GM06990 (cell line): ENCODE measurements around the gene TPD52L3.

ENCODE experiments used
- DNase-seq: peaks from one replicate; pipeline ENCODE4 v3.0.0-alpha.2; 2011; ENCODE audit not compliant: insufficient read length; ENCODE audit errors: extremely low read depth
- H3K27me3 ChIP-seq: replicated peaks from 2 replicates; pipeline ENCODE4 v1.6.0; 2011; ENCODE audit warnings: low read length; ENCODE audit not compliant: control insufficient read depth, insufficient read depth
- H3K36me3 ChIP-seq: 2 replicates; pipeline ENCODE4 v1.5.1; 2011; ENCODE audit warnings: low read length; ENCODE audit not compliant: control insufficient read depth, insufficient read depth
- H3K4me3 ChIP-seq: replicated peaks from 2 replicates; pipeline ENCODE4 v1.5.1; 2011; ENCODE audit warnings: low read depth, mild to moderate bottlenecking, control low read depth, low read length
- TF ChIP-seq, protein P1 (sequence below): IDR thresholded peaks from 2 replicates; pipeline ENCODE4 v1.5.1; 2011; ENCODE audit warnings: low read length, control low read depth, mild to moderate bottlenecking, inconsistent platforms; ENCODE audit not compliant: insufficient read depth, poor library complexity, severe bottlenecking

TPD52L3 gene

DNA sequence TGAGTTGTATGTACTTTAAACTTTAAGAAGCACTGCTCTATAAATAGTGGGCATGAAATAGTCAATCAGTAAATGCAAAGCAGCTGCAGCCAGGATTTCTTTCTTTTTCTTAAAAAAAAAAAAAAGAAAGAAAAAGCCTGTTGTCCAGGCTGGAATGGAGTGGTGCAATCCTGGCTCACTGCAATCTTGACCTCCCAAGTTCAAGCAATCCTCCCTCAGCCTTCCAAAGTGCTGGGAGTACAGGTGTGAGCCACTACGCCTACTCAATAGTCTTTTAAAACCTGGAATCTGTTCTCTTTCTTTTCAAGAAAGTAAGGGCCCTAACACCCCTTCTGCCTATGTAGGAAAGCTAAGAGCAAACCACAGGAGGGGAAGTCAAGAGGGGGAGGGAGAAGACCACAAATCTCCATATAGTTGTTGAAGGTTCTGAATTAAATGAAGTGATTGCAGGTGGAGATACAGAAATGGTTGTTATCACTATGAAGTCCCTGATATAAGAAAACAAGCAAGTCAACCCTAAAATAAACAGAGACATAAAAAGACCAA lies 20.6 kb upstream of the TPD52L3 start:
- Histone ChIP-seq H3K27me3 (no peaks in the 10 kb centered on the region), H3K4me3 (no peak overlapping the region), H3K36me3 (no peaks in the 10 kb centered on the region)
- no peak for DNase-seq
- TF ChIP-seq, protein P1, sequence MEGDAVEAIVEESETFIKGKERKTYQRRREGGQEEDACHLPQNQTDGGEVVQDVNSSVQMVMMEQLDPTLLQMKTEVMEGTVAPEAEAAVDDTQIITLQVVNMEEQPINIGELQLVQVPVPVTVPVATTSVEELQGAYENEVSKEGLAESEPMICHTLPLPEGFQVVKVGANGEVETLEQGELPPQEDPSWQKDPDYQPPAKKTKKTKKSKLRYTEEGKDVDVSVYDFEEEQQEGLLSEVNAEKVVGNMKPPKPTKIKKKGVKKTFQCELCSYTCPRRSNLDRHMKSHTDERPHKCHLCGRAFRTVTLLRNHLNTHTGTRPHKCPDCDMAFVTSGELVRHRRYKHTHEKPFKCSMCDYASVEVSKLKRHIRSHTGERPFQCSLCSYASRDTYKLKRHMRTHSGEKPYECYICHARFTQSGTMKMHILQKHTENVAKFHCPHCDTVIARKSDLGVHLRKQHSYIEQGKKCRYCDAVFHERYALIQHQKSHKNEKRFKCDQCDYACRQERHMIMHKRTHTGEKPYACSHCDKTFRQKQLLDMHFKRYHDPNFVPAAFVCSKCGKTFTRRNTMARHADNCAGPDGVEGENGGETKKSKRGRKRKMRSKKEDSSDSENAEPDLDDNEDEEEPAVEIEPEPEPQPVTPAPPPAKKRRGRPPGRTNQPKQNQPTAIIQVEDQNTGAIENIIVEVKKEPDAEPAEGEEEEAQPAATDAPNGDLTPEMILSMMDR = no peak

DNA sequence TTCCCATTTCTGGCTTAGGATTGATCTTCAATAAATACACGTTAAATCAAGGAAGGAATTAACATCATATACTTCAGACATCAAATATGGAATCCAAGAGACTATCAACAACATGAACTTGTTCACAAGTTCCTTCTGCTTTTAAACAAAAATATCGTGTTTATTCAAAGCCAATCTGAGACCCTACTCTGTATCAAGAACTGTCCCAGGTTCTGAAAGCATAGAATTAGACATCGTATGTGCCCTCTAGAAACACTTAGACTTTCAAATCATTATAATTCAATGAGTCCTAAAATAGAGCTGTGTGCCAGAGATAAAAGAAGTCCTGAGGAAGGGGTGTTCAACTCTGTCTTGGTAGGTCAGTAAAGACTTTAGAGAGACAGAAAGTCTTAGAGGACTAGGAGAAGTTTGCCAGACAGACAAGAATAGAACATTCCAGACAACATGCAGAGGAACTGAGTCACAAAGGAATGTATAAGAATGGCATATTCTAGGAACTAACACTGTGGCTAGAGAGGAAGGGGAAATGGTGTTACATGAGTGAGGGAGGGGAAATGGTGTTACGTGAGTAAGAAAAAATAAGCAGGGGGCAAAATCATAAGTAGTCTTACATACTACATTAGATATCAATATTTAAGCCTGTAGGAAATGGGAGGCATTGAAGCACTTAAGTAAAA lies 2.9 kb downstream of the TPD52L3 start:
- no peak overlapping the region for H3K4me3 ChIP-seq
- TF ChIP-seq, protein P1 = no peak
- no peaks in the 10 kb centered on the region for H3K27me3 ChIP-seq
- no peaks in the 10 kb centered on the region for H3K36me3 ChIP-seq
- DNase-seq = no peak

DNA sequence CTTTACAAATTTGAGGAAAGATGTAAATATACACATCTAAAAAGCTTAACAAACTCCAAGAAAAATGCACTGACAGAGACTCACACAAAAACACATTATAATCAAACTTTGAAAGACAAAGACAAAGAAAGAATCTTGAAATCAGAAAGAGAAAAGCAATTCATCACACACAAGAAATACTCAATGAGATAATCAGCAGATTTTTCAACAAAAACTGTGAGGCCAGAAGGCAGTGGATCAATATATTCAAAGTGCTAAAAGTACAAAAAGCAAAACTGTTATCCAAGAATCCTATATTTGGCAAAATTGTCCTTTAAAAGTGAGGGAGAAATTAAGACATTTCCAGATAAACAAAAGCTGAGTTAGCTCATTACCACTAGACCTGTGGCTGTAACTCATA lies 6.1 kb downstream of the TPD52L3 start:
- H3K27me3 ChIP-seq = no peaks in the 10 kb centered on the region
- TF ChIP-seq, protein P1 = no peak
- H3K36me3 ChIP-seq = no peaks in the 10 kb centered on the region
- no peak overlapping the region for H3K4me3 ChIP-seq
- DNase-seq = no peak

DNA sequence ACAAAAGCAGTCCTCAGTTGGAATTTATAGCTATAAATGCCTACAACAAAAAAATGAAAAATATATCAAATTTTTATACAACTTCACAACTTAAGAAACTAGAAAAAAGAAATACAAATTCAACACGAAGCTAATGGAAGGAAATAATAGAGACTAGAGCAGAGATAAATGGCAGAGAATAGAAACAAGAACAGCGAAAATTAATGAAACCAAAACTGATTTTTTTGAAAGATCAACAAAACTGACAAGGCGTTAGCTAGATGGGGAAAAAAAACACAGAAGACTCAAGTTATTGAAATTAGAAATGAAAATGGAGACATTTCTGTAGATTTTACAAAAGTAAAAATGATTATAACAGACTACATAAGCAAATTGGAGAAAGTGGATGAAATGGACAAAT lies 20.6 kb downstream of the TPD52L3 start:
- H3K4me3 ChIP-seq = no peak overlapping the region
- TF ChIP-seq, protein P1 = no peak
- H3K36me3 ChIP-seq = no peaks in the 10 kb centered on the region
- H3K27me3 ChIP-seq = no peaks in the 10 kb centered on the region
- no peak for DNase-seq

DNA sequence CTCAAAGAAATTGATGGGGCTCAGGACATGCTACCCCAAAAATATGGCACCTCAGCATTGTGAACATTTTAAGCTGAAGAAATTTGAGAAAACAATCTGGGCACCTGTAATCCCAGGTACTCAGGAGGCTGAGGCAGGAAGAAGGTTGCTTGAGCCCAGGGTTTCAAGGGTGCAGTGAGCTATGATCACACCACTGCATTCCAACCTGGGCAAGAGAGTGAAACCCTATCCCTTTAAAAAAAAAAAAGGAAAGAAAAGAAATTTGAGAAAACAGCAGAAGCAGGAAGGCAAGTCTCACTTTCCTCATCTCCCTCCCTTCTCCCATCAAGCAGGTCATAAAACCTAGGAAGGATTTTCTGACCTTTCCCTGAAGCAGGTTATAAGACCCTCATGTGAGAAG lies 23.6 kb downstream of the TPD52L3 start:
- no peaks in the 10 kb centered on the region for H3K27me3 ChIP-seq

More for the DNA sequence above, 23.6 kb downstream of the TPD52L3 start:
- Histone ChIP-seq H3K36me3 (no peaks in the 10 kb centered on the region), H3K4me3 (no peak overlapping the region)
- TF ChIP-seq, protein P1 = no peak
- DNase-seq = no peak
